NCI-H82 treated with DMSO at 0.1 percent for 48 hours (cell line): Measurements from ENCODE around the gene NKX3-2.

Source experiments
- DNase-seq: peaks from one replicate; lab custom pipeline; 2025; ENCODE audit not compliant: unreplicated experiment; lab: John Stamatoyannopoulos, UW

Gene NKX3-2

GRCh38 chr4:13515268-13515667 is 29.0 kb downstream of the NKX3-2 start:
- no peak for DNase-seq

- DNase-seq, result no peak
These were observed 29.6 kb downstream of the NKX3-2 start for GRCh38 chr4:13514722-13515121.

GRCh38 chr4:13511101-13511500 is 33.2 kb downstream of the NKX3-2 start:
- no peak for DNase-seq

- no peak for DNase-seq
These were observed 34.9 kb downstream of the NKX3-2 start for GRCh38 chr4:13509442-13509841.

GRCh38 chr4:13504374-13504773 is 39.9 kb downstream of the NKX3-2 start:
- no peak for DNase-seq

GRCh38 chr4:13498469-13498868 is 45.8 kb downstream of the NKX3-2 start:
- DNase-seq, result no peak

- DNase-seq, result no peak
These were observed 47.7 kb downstream of the NKX3-2 start for GRCh38 chr4:13496605-13497004.

GRCh38 chr4:13495753-13496152 is 48.6 kb downstream of the NKX3-2 start:
- no peak for DNase-seq

GRCh38 chr4:13493793-13494192 is 50.5 kb downstream of the NKX3-2 start:
- DNase-seq, result no peak

- peak; percentile 94 for DNase-seq
These were observed 51.6 kb downstream of the NKX3-2 start for GRCh38 chr4:13492747-13493146.
